DND-41 (cell line): ENCODE data around the gene GABRA4.

Source experiments
- EZH2 ChIP-seq: IDR thresholded peaks from 3 replicates; pipeline ENCODE4 v1.6.1; 2012; ENCODE audit warnings: borderline replicate concordance, low read depth, mild to moderate bottlenecking, moderate library complexity, low read length, inconsistent platforms; ENCODE audit not compliant: severe bottlenecking
- TF ChIP-seq, protein P1 (sequence below): IDR thresholded peaks from 2 replicates; pipeline ENCODE4 v1.5.1; 2012; ENCODE audit warnings: borderline replicate concordance, low read length, moderate library complexity, mild to moderate bottlenecking; ENCODE audit not compliant: poor library complexity, severe bottlenecking; ENCODE audit errors: extremely low read depth

GRCh38 chr4:46999566-46999965 lies 6.2 kb upstream of the GABRA4 start:
- TF ChIP-seq, protein P1, sequence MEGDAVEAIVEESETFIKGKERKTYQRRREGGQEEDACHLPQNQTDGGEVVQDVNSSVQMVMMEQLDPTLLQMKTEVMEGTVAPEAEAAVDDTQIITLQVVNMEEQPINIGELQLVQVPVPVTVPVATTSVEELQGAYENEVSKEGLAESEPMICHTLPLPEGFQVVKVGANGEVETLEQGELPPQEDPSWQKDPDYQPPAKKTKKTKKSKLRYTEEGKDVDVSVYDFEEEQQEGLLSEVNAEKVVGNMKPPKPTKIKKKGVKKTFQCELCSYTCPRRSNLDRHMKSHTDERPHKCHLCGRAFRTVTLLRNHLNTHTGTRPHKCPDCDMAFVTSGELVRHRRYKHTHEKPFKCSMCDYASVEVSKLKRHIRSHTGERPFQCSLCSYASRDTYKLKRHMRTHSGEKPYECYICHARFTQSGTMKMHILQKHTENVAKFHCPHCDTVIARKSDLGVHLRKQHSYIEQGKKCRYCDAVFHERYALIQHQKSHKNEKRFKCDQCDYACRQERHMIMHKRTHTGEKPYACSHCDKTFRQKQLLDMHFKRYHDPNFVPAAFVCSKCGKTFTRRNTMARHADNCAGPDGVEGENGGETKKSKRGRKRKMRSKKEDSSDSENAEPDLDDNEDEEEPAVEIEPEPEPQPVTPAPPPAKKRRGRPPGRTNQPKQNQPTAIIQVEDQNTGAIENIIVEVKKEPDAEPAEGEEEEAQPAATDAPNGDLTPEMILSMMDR, result no peak
- TF ChIP-seq EZH2, result no peak
